Measurements from ENCODE around the gene TMEM33. TPM values are rescaled to one million over a fixed set of nuclear protein-coding genes. Genes with fewer than 3 reads are reported as not detected.

The TMEM33 gene
- total RNA-seq, 3 donors from 2014 or later, result 35.7 to 52.7 (median 42.0) TPM

DNA sequence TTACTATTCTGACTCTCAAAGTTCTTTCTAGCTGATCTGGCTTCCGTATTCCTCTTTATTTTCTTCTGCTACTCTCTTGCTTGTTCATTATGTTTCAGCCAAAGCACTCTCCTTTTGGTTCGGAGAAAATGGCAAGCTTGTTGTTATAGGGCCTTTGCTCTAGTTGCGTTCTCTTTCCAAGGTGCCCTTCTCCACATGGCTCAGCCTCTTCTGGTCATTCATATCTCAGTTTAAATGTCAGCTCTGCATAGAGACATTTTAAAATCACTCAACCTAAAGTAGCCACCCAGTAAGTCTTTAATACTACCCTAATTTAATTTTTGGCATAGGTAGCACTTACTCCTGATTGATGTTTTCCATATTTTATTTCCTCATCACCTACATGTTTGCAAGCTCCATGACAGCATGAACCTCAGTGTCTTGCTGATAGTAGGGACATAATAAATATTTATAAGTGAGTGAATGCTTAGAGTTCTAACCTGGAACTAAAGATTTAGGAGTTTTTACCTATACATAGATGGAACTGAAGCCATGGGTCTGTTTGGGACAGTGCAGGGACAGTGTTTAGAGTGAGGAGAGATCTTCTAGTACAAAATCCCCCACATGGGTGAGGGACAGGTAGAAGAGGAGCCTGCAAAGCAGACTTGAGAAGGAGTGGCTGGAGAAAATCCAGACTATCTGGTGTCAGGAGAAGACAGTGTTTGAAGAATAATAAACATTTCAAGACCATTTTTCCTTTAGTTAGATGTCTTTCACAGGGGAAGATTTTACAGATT is 73.0 kb downstream of the TMEM33 start:
- Histone ChIP-seq H3K4me1 (no peaks in the 10 kb centered on the region), H3K36me3 (no peaks in the 10 kb centered on the region), H3K27me3 (no peaks in the 10 kb centered on the region), H3K9me3 (no peaks in the 10 kb centered on the region), H3K27ac (no peak overlapping the region), H3K4me3 (no peak overlapping the region)
- TF ChIP-seq POLR2A (IDR thresholded peaks at IDR 0.05), result no peak
- no peak for TF ChIP-seq POLR2AphosphoS5 (IDR thresholded peaks at IDR 0.05)
- TF ChIP-seq, protein P1, sequence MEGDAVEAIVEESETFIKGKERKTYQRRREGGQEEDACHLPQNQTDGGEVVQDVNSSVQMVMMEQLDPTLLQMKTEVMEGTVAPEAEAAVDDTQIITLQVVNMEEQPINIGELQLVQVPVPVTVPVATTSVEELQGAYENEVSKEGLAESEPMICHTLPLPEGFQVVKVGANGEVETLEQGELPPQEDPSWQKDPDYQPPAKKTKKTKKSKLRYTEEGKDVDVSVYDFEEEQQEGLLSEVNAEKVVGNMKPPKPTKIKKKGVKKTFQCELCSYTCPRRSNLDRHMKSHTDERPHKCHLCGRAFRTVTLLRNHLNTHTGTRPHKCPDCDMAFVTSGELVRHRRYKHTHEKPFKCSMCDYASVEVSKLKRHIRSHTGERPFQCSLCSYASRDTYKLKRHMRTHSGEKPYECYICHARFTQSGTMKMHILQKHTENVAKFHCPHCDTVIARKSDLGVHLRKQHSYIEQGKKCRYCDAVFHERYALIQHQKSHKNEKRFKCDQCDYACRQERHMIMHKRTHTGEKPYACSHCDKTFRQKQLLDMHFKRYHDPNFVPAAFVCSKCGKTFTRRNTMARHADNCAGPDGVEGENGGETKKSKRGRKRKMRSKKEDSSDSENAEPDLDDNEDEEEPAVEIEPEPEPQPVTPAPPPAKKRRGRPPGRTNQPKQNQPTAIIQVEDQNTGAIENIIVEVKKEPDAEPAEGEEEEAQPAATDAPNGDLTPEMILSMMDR (IDR thresholded peaks at IDR 0.05), result no peak
- intact Hi-C loops (cut with DNase I; ENCODE audit: low total_unique reads), result no loop called here
- no peak for DNase-seq (ENCODE audit: low spot score in 2 of 2)

Other genes with a start within 250 kb of the TMEM33 start
- gene PHOX2B, start 186.7 kb upstream of the TMEM33 start, total RNA-seq, result not detected
- under 1 TPM; 0.29 to 0.48 (median 0.33) TPM for gene DCAF4L1, start 46.3 kb downstream of the TMEM33 start, total RNA-seq
- 10 to 100 TPM; 36.6 to 59.9 (median 37.4) TPM for gene SLC30A9, start 55.1 kb downstream of the TMEM33 start, total RNA-seq
- gene BEND4, start 217.2 kb downstream of the TMEM33 start, total RNA-seq, result under 1 TPM; under 0.01 to 0.44 (median under 0.01) TPM